Epithelial cell of esophagus (primary cell): ENCODE data around the gene NEK4.
"Not testable (repeated sequence)": the region's sequence is repeated elsewhere in the genome, so short reads cannot be mapped to it uniquely, and the experiment has no call there.

Experiments
- DNase-seq: peaks from one replicate; pipeline ENCODE4 v3.0.0; 2010; ENCODE audit warnings: low read depth
- H3K4me3 ChIP-seq: 2 replicates; pipeline ENCODE4 v1.5.1; 2011; ENCODE audit warnings: mild to moderate bottlenecking, low read length, control low read depth
- TF ChIP-seq, protein P1 (sequence below): IDR thresholded peaks from 2 replicates; pipeline ENCODE4 v1.5.1; 2011; ENCODE audit warnings: low read depth, mild to moderate bottlenecking, low read length, control low read depth, inconsistent platforms; ENCODE audit not compliant: insufficient read depth; ENCODE audit errors: missing control alignments

The NEK4 gene

DNA sequence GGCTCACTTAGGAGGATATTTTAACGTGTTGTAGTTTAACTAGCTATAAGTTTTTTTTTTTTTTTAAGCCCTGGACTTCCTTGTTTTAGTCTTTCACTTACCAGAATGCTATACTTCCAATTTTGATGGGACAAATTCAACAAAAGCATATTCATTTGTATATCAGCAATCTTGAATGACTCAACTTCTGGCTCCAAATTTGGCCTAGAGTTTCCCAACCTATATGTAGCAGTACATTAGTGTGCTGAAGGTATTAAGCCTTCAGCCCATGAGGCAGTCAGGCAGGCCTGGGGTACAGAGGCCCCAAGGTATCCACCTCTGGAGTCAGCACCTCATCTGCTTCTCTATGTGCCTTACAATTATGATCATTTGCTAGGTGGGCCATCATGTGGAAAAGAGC lies 90.9 kb downstream of the NEK4 start:
- peak; percentile 18 for DNase-seq
- no peak overlapping the region for H3K4me3 ChIP-seq

GRCh38 chr3:52679199-52679538 lies 91.6 kb downstream of the NEK4 start:
- TF ChIP-seq, protein P1, sequence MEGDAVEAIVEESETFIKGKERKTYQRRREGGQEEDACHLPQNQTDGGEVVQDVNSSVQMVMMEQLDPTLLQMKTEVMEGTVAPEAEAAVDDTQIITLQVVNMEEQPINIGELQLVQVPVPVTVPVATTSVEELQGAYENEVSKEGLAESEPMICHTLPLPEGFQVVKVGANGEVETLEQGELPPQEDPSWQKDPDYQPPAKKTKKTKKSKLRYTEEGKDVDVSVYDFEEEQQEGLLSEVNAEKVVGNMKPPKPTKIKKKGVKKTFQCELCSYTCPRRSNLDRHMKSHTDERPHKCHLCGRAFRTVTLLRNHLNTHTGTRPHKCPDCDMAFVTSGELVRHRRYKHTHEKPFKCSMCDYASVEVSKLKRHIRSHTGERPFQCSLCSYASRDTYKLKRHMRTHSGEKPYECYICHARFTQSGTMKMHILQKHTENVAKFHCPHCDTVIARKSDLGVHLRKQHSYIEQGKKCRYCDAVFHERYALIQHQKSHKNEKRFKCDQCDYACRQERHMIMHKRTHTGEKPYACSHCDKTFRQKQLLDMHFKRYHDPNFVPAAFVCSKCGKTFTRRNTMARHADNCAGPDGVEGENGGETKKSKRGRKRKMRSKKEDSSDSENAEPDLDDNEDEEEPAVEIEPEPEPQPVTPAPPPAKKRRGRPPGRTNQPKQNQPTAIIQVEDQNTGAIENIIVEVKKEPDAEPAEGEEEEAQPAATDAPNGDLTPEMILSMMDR, result no peak
- DNase-seq, result no peak
- no peak overlapping the region for H3K4me3 ChIP-seq

More for the DNA sequence above, 90.9 kb downstream of the NEK4 start:
- TF ChIP-seq, protein P1, result no peak

GRCh38 chr3:52678265-52679198 lies 92.2 kb downstream of the NEK4 start:
- DNase-seq, result no peak
- H3K4me3 ChIP-seq, result no peak overlapping the region
- TF ChIP-seq, protein P1, result no peak

- not testable (repeated sequence) for DNase-seq, H3K4me3 ChIP-seq
These were observed 94.5 kb downstream of the NEK4 start for GRCh38 chr3:52676201-52676600.

DNA sequence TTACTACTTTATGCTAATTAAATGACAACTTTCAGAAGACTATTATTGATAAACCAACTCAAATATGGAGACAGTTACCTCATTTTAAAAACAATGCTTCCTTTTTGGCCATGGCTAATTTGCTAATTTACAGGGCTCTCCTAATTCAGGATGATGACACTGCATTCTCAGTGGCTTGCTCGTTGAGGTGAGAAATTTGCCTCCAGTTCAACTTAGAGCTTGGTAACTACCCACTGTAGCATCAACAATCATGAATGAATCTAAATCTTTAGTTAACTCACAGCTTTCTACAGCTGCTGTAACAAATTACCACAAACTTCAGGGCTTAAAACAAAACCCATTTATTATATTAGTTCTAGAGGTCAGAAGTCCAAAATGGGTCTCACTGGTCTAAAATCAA lies 99.1 kb downstream of the NEK4 start:
- TF ChIP-seq, protein P1, result no peak
- peak; percentile 12 for DNase-seq
- H3K4me3 ChIP-seq, result no peak overlapping the region

GRCh38 chr3:52670621-52671521 lies 99.9 kb downstream of the NEK4 start:
- TF ChIP-seq, protein P1, result no peak
- H3K4me3 ChIP-seq, result no peak overlapping the region
- peak; percentile 99 for DNase-seq

GRCh38 chr3:52663098-52663497 lies 107.6 kb downstream of the NEK4 start:
- no peak for DNase-seq
- TF ChIP-seq, protein P1, result no peak
- H3K4me3 ChIP-seq, result no peak overlapping the region
